K562 (cell line): ENCODE results near the gene CAB39. TPM values are rescaled to one million over a fixed set of nuclear protein-coding genes. Genes with fewer than 3 reads are reported as not detected.

Experiments
- ATAC-seq: fragments of 200-7000 bp; cut with Tn5 transposase; 3 replicates; pipeline ENCODE4 v1.9.1; 2020; ENCODE audit warnings: moderate library complexity
- BruUV-seq: library from RNA; stranded (reverse); fragments of 400-500 nt; replicated peaks from 2 replicates; lab custom pipeline; 2021; lab: Mats Ljungman, UMichigan
- CTCF ChIA-PET: fragments of 300-600 bp; formaldehyde crosslinking; extraction: SDS; loops from one replicate; lab custom pipeline; 2021; ENCODE audit warnings: low intra/inter-chr PET ratio; lab: Yijun Ruan, JAX
- POLR2A ChIA-PET: fragments of 300-600, 350-650 bp; sonication (Branson Sonifier 250); formaldehyde crosslinking; extraction: SDS; loops from one replicate; lab custom pipeline; 2021; ENCODE audit warnings: antibody characterized with exemption, inconsistent platforms; lab: Yijun Ruan, JAX
- DNase-seq, 4 experiments: peaks; one replicate each; pipeline versions ENCODE4 v3.0.0 to v3.0.0-alpha.2; 2011 to 2018; ENCODE audit warnings: low spot score in 3 of 4, mixed read lengths in 3 of 4; ENCODE audit errors: extremely low read depth in 1 of 4
- FAIRE-seq: peaks from 2 replicates; lab custom pipeline; 2011; peaks lifted over from hg19 to GRCh38; lab: Jason Lieb, UNC
- H2AFZ ChIP-seq: 2 replicates; pipeline ENCODE4 v1.6.0; 2011; ENCODE audit warnings: low read depth, low read length, control low read depth, inconsistent platforms
- H3K27ac ChIP-seq: fragments of 200-600 bp; 3 replicates; pipeline ENCODE4 v1.8.0; 2011; ENCODE audit warnings: low read depth, mild to moderate bottlenecking, control low read depth, inconsistent platforms, low read length, moderate library complexity, mixed read lengths; ENCODE audit errors: extremely low read depth
- H3K27me3 ChIP-seq, 2 experiments: fragments of 300-600 bp in 1 of 2; 2 replicates in 1 of 2; 3 replicates in 1 of 2; pipeline versions ENCODE4 v1.6.0 to v1.8.0; 2011; ENCODE audit warnings: inconsistent platforms in 2 of 2, low read length in 2 of 2, mild to moderate bottlenecking in 1 of 2, mixed read lengths in 1 of 2, moderate library complexity in 1 of 2; ENCODE audit not compliant: control insufficient read depth in 2 of 2, insufficient read depth in 2 of 2
- H3K36me3 ChIP-seq: fragments of 300-600 bp; 3 replicates; pipeline ENCODE4 v1.8.0; 2011; ENCODE audit warnings: mild to moderate bottlenecking, low read length, inconsistent platforms; ENCODE audit not compliant: control insufficient read depth, insufficient read depth
- H3K4me1 ChIP-seq, 2 experiments: fragments of 200-600 bp in 1 of 2; replicated peaks in 1 of 2; 2 replicates in 1 of 2; 3 replicates in 1 of 2; pipeline versions ENCODE4 v1.5.1 to v1.8.0; 2011; ENCODE audit warnings: inconsistent platforms in 2 of 2, low read length in 2 of 2, mild to moderate bottlenecking in 1 of 2, mixed read lengths in 1 of 2, moderate library complexity in 1 of 2; ENCODE audit not compliant: control insufficient read depth in 2 of 2, insufficient read depth in 2 of 2
- H3K4me2 ChIP-seq: 2 replicates; pipeline ENCODE4 v1.6.1; 2011; ENCODE audit warnings: low read length, control low read depth, inconsistent platforms, mixed read lengths; ENCODE audit not compliant: insufficient read depth
- H3K4me3 ChIP-seq: fragments of 200-600 bp; sonication (generic), shearing (Covaris generic); 2 replicates; pipeline ENCODE4 v1.5.1; 2016; ENCODE audit warnings: control low read depth, inconsistent platforms
- H3K79me2 ChIP-seq: fragments of 200-600 bp; 3 replicates; pipeline ENCODE4 v1.8.0; 2011; ENCODE audit warnings: low read length, inconsistent platforms; ENCODE audit not compliant: control insufficient read depth, insufficient read depth
- H3K9ac ChIP-seq, 2 experiments: 2 replicates each; pipeline versions ENCODE4 v1.6.0 to v1.6.1; 2011; ENCODE audit warnings: low read depth in 2 of 2, low read length in 2 of 2, control low read depth in 1 of 2, inconsistent platforms in 1 of 2, mild to moderate bottlenecking in 1 of 2, mixed read lengths in 1 of 2; ENCODE audit not compliant: insufficient read depth in 1 of 2
- H3K9me1 ChIP-seq: one replicate; pipeline ENCODE4 v1.6.0; 2011; ENCODE audit warnings: inconsistent platforms, mild to moderate bottlenecking, low read length, moderate library complexity; ENCODE audit not compliant: control insufficient read depth, insufficient read depth
- H3K9me3 ChIP-seq: replicated peaks from 2 replicates; pipeline ENCODE4 v1.5.1; 2011; ENCODE audit warnings: low read depth, low read length, inconsistent platforms; ENCODE audit not compliant: control insufficient read depth, insufficient read depth
- H4K20me1 ChIP-seq: replicated peaks from 2 replicates; pipeline ENCODE4 v1.6.1; 2011; ENCODE audit warnings: low read length, inconsistent platforms, mixed read lengths; ENCODE audit not compliant: control insufficient read depth, insufficient read depth
- ASH1L ChIP-seq: fragments of 450-650 bp; IDR thresholded peaks from 2 replicates; pipeline ENCODE4 v1.6.1; 2018; ENCODE audit warnings: borderline replicate concordance, mild to moderate bottlenecking, low read depth; ENCODE audit not compliant: partially characterized antibody
- CSDE1 ChIP-seq, 2 experiments: fragments of 450-650 bp; IDR thresholded peaks; 2 replicates each; pipeline ENCODE4 v1.6.1; 2016; ENCODE audit warnings: mild to moderate bottlenecking in 1 of 2
- ELF2 ChIP-seq: fragments of 250-450 bp; sonication (Bioruptor Pico); IDR thresholded peaks from 2 replicates; pipeline ENCODE4 v1.5.0; 2021; ENCODE audit warnings: mild to moderate bottlenecking
- EP300 ChIP-seq: IDR thresholded peaks from 2 replicates; pipeline ENCODE4 v1.6.1; 2012; ENCODE audit warnings: low read length, improper control_type of control experiment
- GMEB1 ChIP-seq: fragments of 250-450 bp; sonication (Bioruptor Pico); IDR thresholded peaks from 2 replicates; pipeline ENCODE4 v1.4.0; 2020; ENCODE audit warnings: mild to moderate bottlenecking
- GTF2B ChIP-seq: IDR thresholded peaks from 2 replicates; pipeline ENCODE4 v1.6.1; 2011; ENCODE audit not compliant: insufficient read length; ENCODE audit errors: extremely low read depth
- ILF3 ChIP-seq: fragments of 450-650 bp; IDR thresholded peaks from 2 replicates; pipeline ENCODE4 v1.6.1; 2018; ENCODE audit warnings: antibody characterized with exemption, mild to moderate bottlenecking, moderate library complexity, borderline replicate concordance
- NCOR1 ChIP-seq: fragments of 450-650 bp; IDR thresholded peaks from 2 replicates; pipeline ENCODE4 v1.6.1; 2016; ENCODE audit warnings: mild to moderate bottlenecking, moderate library complexity
- POLR2G ChIP-seq: fragments of 200-400 bp; formaldehyde crosslinking; IDR thresholded peaks from 2 replicates; pipeline ENCODE4 v1.6.1; 2017; ENCODE audit warnings: low read depth, mild to moderate bottlenecking, antibody characterized with exemption, low read length, moderate library complexity
- PPARD ChIP-seq: fragments of 250-450 bp; sonication (Bioruptor Pico); IDR thresholded peaks from 2 replicates; pipeline ENCODE4 v1.8.0; 2022; ENCODE audit warnings: inconsistent platforms, mild to moderate bottlenecking, moderate library complexity
- SMARCA4 ChIP-seq: fragments of 450-650 bp; IDR thresholded peaks from 2 replicates; pipeline ENCODE4 v1.6.1; 2016
- ZNF121 ChIP-seq: sonication (generic); formaldehyde crosslinking; conservative IDR thresholded peaks from 2 replicates; pipeline ENCODE4 v1.8.0; 2022; ENCODE audit warnings: missing genetic modification reagents
- WGBS: fragments of 100-300 bp; shearing (Covaris generic); methylation state at CpG from one replicate; pipeline ENCODE4 v1.1.6; 2016; ENCODE audit warnings: low coverage, mixed read lengths; ENCODE audit not compliant: insufficient coverage; ENCODE audit errors: missing lambda C conversion rate; 5-methylcytosine and 5-hydroxymethylcytosine counted together
- in situ Hi-C: fragments of 300-500 bp; cut with MboI; formaldehyde crosslinking; loops from 4 replicates; pipeline ENCODE4 v1.15.0; 2018; ENCODE audit warnings: inconsistent platforms, mixed read lengths
- intact Hi-C: fragments of 100-400 bp; cut with micrococcal nuclease; formaldehyde crosslinking; loops from 2 replicates; pipeline ENCODE4 v1.14.2; 2022
- polyA plus RNA-seq, 8 experiments: library from polyadenylated mRNA; depleted of rRNA in 4 of 8; stranded (reverse) in 5 of 8; unstranded in 3 of 8; fragments of >200 nt; fragmentation: Nextera tagmentation in 2 of 8; fragmentation: Illumina TruSeq in 1 of 8; extraction: Ambion mirVana in 2 of 8; extraction: Trizol in 1 of 8; gene quantifications; 2 replicates each; pipeline versions ENCODE4 v1.2.1 to v1.2.3, GENCODE V29; 2011 to 2014; ENCODE audit warnings: inconsistent platforms in 1 of 8, missing spikeins in 1 of 8
- total RNA-seq, 7 experiments: library from RNA; depleted of rRNA in 6 of 7; stranded (reverse); fragments of >200 nt in 6 of 7; fragmentation: Illumina TruSeq in 2 of 7; extraction: Trizol in 2 of 7; gene quantifications; 2 replicates each; pipeline versions ENCODE4 v1.2.1 to v1.2.3, GENCODE V29; 2011 to 2021; ENCODE audit warnings: low replicate concordance in 1 of 7

The CAB39 gene
- total and polyA plus RNA-seq, 9 of the 15 experiments (the other 6 are each of a cell fraction or from before 2014, with no cell fraction given), result 27.2 to 94.4 (median 70.1) TPM

GRCh38 chr2:230783101-230783500, 70.5 kb downstream of the CAB39 start:
- no peak for TF ChIP-seq EP300
- TF ChIP-seq ZNF121 (CRISPR knock-in tag), result no peak
- TF ChIP-seq POLR2G, result no peak
- TF ChIP-seq ILF3, result no peak
- no peak for TF ChIP-seq NCOR1
- TF ChIP-seq GMEB1 (CRISPR knock-in tag), result no peak
- TF ChIP-seq SMARCA4, result no peak
- TF ChIP-seq PPARD (CRISPR knock-in tag), result no peak
- no peak for TF ChIP-seq CSDE1 (IDR thresholded peaks at IDR 0.05)
- no peak for TF ChIP-seq ASH1L
- TF ChIP-seq ELF2, result no peak
- TF ChIP-seq GTF2B, result no peak
- TF ChIP-seq, all 486 proteins: peak for 0
- peaks cover 81% of the 10 kb centered on the region for H3K79me2 ChIP-seq
- intact Hi-C loops (no loop called here), in situ Hi-C loops (no loop called here)
- H3K9me3 ChIP-seq, result no peaks in the 10 kb centered on the region; the same call in 1 of the 2 replicates
- H3K4me2 ChIP-seq, result no peak overlapping the region
- no peak for DNase-seq
- H3K4me3 ChIP-seq, result no peak overlapping the region
- peaks cover 80% of the 10 kb centered on the region; the same call in 2 of the 3 replicates for H3K36me3 ChIP-seq
- H3K27ac ChIP-seq, result no peak overlapping the region
- no peaks in the 10 kb centered on the region; the same call in 1 of the 2 replicates for H4K20me1 ChIP-seq
- 94% methylated on average over 2 of the region's 5 CpGs for WGBS
- no peaks in the 10 kb centered on the region for H3K4me1 ChIP-seq
- ChIA-PET CTCF (no interaction called here), POLR2A (no interaction called here)
- ATAC-seq, result no peak
- BruUV-seq, result no TSS peak
- no peak overlapping the region for H2AFZ ChIP-seq
- FAIRE-seq, result no peak
- H3K27me3 ChIP-seq, result no peaks in the 10 kb centered on the region
- H3K9me1 ChIP-seq, result no peaks in the 10 kb centered on the region
- H3K9ac ChIP-seq, result no peak overlapping the region
